Activated CD8-positive, alpha-beta T cell treated with anti-CD3 and anti-CD28 coated beads for 36 hours (primary cell): ENCODE measurements around the gene CHD9. TPM values are rescaled to one million over a fixed set of nuclear protein-coding genes. Genes with fewer than 3 reads are reported as not detected.
"Not testable (repeated sequence)": the region's sequence is repeated elsewhere in the genome, so short reads cannot be mapped to it uniquely, and the experiment has no call there.

Experiments used
- ATAC-seq: fragments of 200-7000 bp; cut with Tn5 transposase; one replicate; pipeline ENCODE4 v1.10.0; 2021; ENCODE audit warnings: mild to moderate bottlenecking, moderate library complexity
- CTCF ChIA-PET: fragments of 350-600 bp; sonication (Branson Sonifier 250); formaldehyde crosslinking; loops from one replicate; lab custom pipeline; 2021; ENCODE audit warnings: antibody characterized with exemption; lab: Charles Lee
- POLR2A ChIA-PET: fragments of 350-600 bp; sonication (Branson Sonifier 250); formaldehyde crosslinking; loops from one replicate; lab custom pipeline; 2021; ENCODE audit warnings: antibody characterized with exemption; lab: Charles Lee
- DNase-seq: peaks from one replicate; pipeline ENCODE4 v3.0.0-alpha.2; 2020
- H3K27ac Mint-ChIP-seq: one replicate; pipeline ENCODE4 v1.8.0; 2021; ENCODE audit warnings: mild to moderate bottlenecking, mixed read lengths
- H3K27me3 Mint-ChIP-seq: one replicate; pipeline ENCODE4 v1.8.0; 2021; ENCODE audit warnings: mixed read lengths
- H3K36me3 Mint-ChIP-seq: one replicate; pipeline ENCODE4 v1.8.0; 2021; ENCODE audit warnings: low read depth, mixed read lengths
- H3K4me1 Mint-ChIP-seq: one replicate; pipeline ENCODE4 v1.8.0; 2021; ENCODE audit warnings: low read depth, mixed read lengths
- H3K4me3 Mint-ChIP-seq: one replicate; pipeline ENCODE4 v1.8.0; 2021; ENCODE audit warnings: mild to moderate bottlenecking, moderate library complexity, mixed read lengths
- H3K9me3 Mint-ChIP-seq: one replicate; pipeline ENCODE4 v1.8.0; 2021; ENCODE audit warnings: mixed read lengths
- intact Hi-C: fragments of 100-400 bp; cut with micrococcal nuclease; formaldehyde crosslinking; loops from one replicate; pipeline ENCODE4 v1.10.0; 2022
- total RNA-seq, 2 experiments: library from RNA; stranded (reverse); gene quantifications; one replicate each; pipeline ENCODE4 v1.2.3, GENCODE V29; 2021
- TF ChIP-seq, protein P1 (sequence below): fragments of 200-600 bp; IDR thresholded peaks from one replicate; pipeline ENCODE4 v1.8.0; 2022; ENCODE audit warnings: antibody characterized with exemption, mild to moderate bottlenecking

The CHD9 gene
- total RNA-seq, 2 experiments from 2014 or later: 13.8 to 16.3 TPM

DNA sequence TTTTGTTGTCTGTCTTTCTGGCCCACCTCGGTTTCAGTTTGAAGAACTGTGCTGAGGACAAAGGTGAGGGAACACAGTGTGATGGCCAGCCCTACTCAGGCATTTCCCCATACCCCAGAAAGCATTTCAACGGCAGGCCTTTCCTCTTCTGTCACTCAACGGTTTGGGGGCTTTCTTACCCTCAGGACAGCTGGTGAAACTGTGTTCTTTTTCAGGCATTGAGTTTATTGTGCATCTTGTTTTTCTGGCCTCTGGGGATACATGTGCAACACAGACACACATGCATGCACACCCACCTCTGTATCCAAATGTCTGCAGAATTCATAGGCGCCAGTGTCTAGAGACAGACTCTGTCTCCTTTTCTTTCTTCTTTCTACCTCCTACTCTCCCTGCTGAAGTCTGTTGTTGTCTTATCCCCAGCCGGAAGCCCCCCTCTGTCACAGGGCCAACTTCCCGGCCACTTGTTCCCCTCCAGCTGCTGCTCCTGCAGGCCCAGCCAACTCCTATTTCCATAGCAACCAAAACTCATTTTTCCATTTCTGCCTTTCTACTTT lies 17.0 kb downstream of the CHD9 start:
- ATAC-seq (no peak), DNase-seq (no peak)
- no peaks in the 10 kb centered on the region for H3K27me3 Mint-ChIP-seq
- TF ChIP-seq, protein P1, sequence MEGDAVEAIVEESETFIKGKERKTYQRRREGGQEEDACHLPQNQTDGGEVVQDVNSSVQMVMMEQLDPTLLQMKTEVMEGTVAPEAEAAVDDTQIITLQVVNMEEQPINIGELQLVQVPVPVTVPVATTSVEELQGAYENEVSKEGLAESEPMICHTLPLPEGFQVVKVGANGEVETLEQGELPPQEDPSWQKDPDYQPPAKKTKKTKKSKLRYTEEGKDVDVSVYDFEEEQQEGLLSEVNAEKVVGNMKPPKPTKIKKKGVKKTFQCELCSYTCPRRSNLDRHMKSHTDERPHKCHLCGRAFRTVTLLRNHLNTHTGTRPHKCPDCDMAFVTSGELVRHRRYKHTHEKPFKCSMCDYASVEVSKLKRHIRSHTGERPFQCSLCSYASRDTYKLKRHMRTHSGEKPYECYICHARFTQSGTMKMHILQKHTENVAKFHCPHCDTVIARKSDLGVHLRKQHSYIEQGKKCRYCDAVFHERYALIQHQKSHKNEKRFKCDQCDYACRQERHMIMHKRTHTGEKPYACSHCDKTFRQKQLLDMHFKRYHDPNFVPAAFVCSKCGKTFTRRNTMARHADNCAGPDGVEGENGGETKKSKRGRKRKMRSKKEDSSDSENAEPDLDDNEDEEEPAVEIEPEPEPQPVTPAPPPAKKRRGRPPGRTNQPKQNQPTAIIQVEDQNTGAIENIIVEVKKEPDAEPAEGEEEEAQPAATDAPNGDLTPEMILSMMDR: no peak
- ChIA-PET CTCF (interaction anchor here (1.4 kb wide), 1 partner anchor 10 kb away, joined by 3 read pairs; no protein-coding TSS in a partner anchor), POLR2A (no interaction called here)
- intact Hi-C loops: no loop called here
- H3K4me1 Mint-ChIP-seq: peaks cover 36% of the 10 kb centered on the region
- peaks cover 8% of the 10 kb centered on the region for H3K9me3 Mint-ChIP-seq
- H3K27ac Mint-ChIP-seq: no peak overlapping the region
- H3K36me3 Mint-ChIP-seq: peaks cover 31% of the 10 kb centered on the region
- H3K4me3 Mint-ChIP-seq: no peak overlapping the region

DNA sequence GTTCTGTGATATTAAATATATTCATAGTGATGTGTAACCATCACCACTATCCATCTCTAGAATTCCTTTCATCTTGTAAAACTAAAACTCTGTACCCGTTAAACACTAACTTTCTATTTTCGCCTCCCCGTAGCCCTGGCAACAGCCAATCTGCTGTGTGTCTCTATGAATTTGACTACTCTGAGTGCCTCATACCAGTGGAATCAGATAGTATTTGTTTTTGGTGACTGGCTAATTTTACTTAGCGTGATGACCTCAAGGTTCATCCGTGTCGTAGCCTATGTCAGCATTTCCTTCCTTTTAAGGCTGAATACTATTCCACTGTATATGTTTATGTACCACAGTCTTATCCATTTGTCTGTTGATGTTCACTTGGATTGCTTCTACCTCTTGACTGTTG lies 18.2 kb downstream of the CHD9 start:
- intact Hi-C loops: no loop called here
- Mint-ChIP-seq H3K27me3 (no peaks in the 10 kb centered on the region), H3K36me3 (peaks cover 34% of the 10 kb centered on the region), H3K27ac (no peak overlapping the region), H3K9me3 (peaks cover 8% of the 10 kb centered on the region), H3K4me1 (peaks cover 30% of the 10 kb centered on the region), H3K4me3 (no peak overlapping the region)
- ChIA-PET POLR2A (no interaction called here), CTCF (no interaction called here)
- ATAC-seq (no peak), DNase-seq (no peak)
- TF ChIP-seq, protein P1: no peak

DNA sequence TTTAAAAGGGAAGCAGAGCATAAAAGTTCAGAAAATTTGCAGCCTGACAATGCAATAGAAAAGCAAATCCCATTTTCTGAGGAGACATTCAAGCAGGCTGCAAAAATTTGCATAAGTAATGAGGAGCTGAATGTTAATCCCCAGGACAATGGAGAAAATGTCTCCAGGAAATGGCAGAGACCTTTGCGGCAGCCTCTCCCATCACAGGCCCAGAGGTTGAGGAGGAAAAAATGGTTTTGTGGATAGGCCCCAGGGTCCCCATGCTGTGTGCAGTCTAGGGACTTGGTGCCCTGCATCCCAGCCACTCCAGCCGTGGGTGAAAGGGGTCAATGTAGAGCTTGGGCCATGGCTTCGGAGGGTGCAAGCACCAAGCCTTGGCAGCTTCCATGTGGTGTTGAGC lies 19.5 kb downstream of the CHD9 start:
- Mint-ChIP-seq H3K36me3 (peaks cover 33% of the 10 kb centered on the region), H3K4me1 (peaks cover 21% of the 10 kb centered on the region)
- H3K27me3 Mint-ChIP-seq, DNase-seq, intact Hi-C loops, POLR2A ChIA-PET, H3K4me3 Mint-ChIP-seq, ATAC-seq, H3K27ac Mint-ChIP-seq, H3K9me3 Mint-ChIP-seq, CTCF ChIA-PET: not testable (repeated sequence)

DNA sequence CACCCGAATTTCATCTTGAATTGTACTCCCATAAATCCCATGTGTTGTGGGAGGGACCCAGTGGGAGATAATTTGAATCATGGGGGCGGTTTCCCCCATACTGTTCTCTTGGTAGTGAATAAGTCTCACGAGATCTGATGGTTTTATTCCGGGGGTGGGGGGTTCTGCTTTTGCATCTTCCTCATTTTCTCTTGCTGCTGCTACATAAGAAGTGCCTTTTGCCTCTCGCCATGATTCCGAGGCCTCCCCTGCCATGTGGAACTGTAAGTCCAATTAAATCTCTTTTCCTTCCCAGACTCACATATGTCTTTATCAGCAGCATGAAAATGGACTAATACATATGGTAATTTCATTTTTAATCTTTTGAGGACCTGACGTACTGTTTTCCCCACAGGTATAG lies 20.7 kb downstream of the CHD9 start:
- peaks cover 31% of the 10 kb centered on the region for H3K36me3 Mint-ChIP-seq
- DNase-seq, CTCF ChIA-PET, H3K27ac Mint-ChIP-seq, ATAC-seq, H3K4me3 Mint-ChIP-seq, intact Hi-C loops, H3K27me3 Mint-ChIP-seq, POLR2A ChIA-PET, H3K9me3 Mint-ChIP-seq: not testable (repeated sequence)
- H3K4me1 Mint-ChIP-seq: peaks cover 19% of the 10 kb centered on the region

DNA sequence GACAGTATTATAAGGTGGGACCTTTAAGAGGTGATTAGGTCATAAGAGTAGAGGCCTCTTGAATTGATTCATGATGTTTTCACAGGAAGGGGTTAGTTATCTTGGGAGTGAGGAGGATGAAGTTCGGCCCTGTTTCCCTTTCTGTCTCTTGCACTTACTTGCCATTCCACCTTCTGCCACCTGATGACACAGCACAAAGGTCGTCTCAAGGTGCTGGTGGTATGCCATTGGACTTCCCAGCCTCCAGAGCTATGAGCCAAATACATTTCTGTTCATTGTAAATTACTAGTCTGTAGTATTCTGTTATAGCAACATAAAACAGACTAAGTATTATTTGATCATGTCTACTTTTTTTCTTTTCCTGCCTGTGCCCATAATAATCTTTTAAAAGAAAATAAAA lies 23.5 kb downstream of the CHD9 start:
- ATAC-seq (no peak), DNase-seq (no peak)
- no peak overlapping the region for H3K27ac Mint-ChIP-seq
- no peak overlapping the region for H3K4me3 Mint-ChIP-seq
- intact Hi-C loops: no loop called here
- peaks cover 8% of the 10 kb centered on the region for H3K9me3 Mint-ChIP-seq
- H3K4me1 Mint-ChIP-seq: peaks cover 13% of the 10 kb centered on the region
- H3K36me3 Mint-ChIP-seq: peaks cover 23% of the 10 kb centered on the region
- H3K27me3 Mint-ChIP-seq: no peaks in the 10 kb centered on the region
- CTCF ChIA-PET: interaction anchor here (1.6 kb wide), 1 partner anchor 23 kb away, joined by 7 read pairs; the partner anchor contains the start of gene CHD9
- POLR2A ChIA-PET: no interaction called here
- TF ChIP-seq, protein P1: no peak

DNA sequence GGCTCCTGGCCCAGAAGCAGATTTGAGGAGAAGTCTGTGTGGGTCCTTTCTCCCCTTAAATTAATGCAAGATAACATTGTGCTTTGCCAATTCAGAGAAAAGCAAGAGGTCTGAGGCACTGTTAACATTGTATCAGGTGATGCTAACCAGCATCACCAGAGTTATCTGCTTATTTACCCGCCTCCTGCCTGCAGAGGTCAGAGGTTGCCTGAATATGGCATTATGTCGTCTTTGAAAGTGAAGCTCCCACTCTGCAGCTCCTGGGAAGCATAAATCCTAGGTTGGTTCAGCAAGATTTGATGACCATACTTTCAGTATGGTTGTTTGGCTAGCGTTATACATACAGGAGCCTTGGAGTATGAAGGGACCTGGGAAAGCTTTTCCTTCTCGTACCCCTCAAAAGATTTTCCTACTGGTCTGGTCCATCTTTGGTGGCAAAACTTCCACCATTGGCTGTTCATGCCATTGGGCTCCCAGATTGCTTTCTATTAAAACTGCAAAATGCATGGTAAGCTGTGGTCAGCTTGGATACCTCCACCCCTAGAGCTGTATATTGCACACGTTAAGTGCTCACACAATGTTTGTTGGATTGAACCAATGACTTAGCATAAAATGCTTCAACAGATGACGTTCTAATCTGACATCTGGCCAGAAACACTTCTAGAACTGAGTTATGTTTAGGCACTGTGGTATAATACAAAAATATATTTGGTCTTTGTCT lies 24.1 kb downstream of the CHD9 start:
- Mint-ChIP-seq H3K4me3 (no peak overlapping the region), H3K36me3 (peaks cover 16% of the 10 kb centered on the region), H3K27me3 (no peaks in the 10 kb centered on the region), H3K9me3 (peaks cover 4% of the 10 kb centered on the region), H3K27ac (no peak overlapping the region), H3K4me1 (peaks cover 13% of the 10 kb centered on the region)
- ChIA-PET POLR2A (no interaction called here), CTCF (interaction anchor here (1.6 kb wide), 1 partner anchor 24 kb away, joined by 7 read pairs; the partner anchor contains the start of gene CHD9)
- no peak for ATAC-seq
- DNase-seq: no peak
- intact Hi-C loops: no loop called here
- TF ChIP-seq, protein P1: no peak
